ENCODE results near the gene GFRA1.

Gene GFRA1, protein sequence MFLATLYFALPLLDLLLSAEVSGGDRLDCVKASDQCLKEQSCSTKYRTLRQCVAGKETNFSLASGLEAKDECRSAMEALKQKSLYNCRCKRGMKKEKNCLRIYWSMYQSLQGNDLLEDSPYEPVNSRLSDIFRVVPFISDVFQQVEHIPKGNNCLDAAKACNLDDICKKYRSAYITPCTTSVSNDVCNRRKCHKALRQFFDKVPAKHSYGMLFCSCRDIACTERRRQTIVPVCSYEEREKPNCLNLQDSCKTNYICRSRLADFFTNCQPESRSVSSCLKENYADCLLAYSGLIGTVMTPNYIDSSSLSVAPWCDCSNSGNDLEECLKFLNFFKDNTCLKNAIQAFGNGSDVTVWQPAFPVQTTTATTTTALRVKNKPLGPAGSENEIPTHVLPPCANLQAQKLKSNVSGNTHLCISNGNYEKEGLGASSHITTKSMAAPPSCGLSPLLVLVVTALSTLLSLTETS

DNA sequence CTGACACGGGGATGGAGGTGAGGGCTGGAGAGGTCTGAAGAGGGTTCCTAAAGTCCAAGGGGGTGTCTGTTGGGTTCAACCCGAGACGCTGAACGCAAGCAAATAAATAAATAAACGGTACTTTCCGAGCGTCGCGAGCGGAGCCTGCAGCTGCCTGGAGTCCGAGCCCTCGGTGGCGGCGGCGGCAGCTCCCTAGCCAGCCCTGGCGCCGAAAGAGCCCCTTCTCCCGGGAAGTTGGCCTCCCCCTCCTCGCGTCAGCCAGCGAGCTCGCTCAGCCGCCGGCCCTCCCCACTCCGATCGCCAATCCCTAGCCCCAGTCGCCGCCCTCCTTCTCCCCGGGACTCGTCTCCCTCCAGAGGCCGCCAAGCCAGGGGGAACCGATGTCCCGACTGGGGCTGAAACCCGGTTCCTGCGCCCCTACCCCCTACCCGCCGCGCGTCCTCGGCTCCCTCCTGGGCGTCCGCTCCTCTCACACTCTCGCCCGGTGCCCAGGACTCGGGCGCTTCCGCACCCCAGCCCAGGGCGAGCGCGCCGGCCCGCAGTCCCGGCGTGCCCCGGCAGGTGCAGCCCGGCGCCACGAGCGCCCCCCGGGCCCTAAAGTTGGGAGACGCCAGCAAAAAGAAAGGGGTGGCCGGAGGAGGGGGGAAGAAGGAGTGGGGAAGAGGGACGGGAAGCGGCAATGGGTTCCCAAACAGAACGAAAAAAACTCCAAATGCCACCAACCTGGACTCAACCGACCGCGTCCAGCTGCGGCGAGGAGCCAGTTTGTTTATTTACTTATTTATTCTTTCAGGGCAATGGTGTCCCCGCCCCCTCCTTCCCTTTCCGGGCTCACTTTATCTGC is at the start of gene GFRA1:
GFRA1 (minus strand) TSS at position 767 of the 844 bp plus-strand sequence. CDS start 1,177 bp downstream, outside the sequence.
- TF ChIP-seq, protein P1, sequence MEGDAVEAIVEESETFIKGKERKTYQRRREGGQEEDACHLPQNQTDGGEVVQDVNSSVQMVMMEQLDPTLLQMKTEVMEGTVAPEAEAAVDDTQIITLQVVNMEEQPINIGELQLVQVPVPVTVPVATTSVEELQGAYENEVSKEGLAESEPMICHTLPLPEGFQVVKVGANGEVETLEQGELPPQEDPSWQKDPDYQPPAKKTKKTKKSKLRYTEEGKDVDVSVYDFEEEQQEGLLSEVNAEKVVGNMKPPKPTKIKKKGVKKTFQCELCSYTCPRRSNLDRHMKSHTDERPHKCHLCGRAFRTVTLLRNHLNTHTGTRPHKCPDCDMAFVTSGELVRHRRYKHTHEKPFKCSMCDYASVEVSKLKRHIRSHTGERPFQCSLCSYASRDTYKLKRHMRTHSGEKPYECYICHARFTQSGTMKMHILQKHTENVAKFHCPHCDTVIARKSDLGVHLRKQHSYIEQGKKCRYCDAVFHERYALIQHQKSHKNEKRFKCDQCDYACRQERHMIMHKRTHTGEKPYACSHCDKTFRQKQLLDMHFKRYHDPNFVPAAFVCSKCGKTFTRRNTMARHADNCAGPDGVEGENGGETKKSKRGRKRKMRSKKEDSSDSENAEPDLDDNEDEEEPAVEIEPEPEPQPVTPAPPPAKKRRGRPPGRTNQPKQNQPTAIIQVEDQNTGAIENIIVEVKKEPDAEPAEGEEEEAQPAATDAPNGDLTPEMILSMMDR (IDR thresholded peaks at IDR 0.05; ENCODE audit: insufficient read depth, low read depth, low read length, missing control alignments): no peak
- DNase-seq (ENCODE audit: low read depth): no peak
- no peak within 1 kb of the TSS for H3K4me3 ChIP-seq (ENCODE audit: low read depth, low read length)

DNA sequence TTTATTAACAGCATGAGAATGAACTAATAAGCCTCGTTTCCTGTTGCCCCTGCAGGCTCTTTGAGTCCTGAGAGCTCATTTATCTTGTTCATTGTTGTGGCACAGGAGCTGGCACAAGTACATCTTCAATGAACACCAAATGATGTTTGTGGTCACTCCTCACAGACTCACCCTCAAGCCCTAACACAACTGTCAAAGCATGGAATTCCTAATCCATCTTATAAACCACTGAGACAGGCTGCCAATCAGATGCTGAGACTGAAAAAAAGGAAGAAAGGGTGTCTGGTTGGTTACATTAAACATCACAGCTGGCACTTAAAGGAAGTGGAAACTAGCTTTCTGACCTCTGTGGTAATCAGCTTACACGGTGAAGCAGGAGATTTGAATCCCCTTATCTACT is 43.5 kb upstream of the GFRA1 start:
- TF ChIP-seq, protein P1 (IDR thresholded peaks at IDR 0.05; ENCODE audit: insufficient read depth, low read depth, low read length, missing control alignments): no peak
- no peak for DNase-seq (ENCODE audit: low read depth)
- no peak overlapping the region for H3K4me3 ChIP-seq (ENCODE audit: low read depth, low read length)

DNA sequence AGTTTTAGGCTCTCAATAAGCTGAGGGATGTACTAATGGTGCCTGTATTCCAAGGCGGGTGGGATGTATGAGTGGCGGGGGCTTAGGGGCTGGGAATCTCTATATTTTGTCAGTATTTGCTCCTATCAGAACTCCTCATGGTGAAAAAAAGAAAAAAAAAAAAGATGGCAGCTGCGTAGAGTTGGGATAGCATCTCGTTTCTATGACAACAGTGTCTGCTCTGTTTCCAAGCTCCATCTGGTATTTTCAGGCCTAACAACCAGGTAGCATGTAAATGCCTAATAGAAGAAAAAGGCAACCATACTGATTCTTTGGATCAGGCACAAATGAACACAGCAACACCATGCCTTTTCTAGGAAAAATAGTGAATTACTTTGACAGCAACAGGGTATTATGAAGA is 39.5 kb upstream of the GFRA1 start:
- no peak for DNase-seq (ENCODE audit: low read depth)
- TF ChIP-seq, protein P1 (IDR thresholded peaks at IDR 0.05; ENCODE audit: insufficient read depth, low read depth, low read length, missing control alignments): no peak
- no peak overlapping the region for H3K4me3 ChIP-seq (ENCODE audit: low read depth, low read length)

DNA sequence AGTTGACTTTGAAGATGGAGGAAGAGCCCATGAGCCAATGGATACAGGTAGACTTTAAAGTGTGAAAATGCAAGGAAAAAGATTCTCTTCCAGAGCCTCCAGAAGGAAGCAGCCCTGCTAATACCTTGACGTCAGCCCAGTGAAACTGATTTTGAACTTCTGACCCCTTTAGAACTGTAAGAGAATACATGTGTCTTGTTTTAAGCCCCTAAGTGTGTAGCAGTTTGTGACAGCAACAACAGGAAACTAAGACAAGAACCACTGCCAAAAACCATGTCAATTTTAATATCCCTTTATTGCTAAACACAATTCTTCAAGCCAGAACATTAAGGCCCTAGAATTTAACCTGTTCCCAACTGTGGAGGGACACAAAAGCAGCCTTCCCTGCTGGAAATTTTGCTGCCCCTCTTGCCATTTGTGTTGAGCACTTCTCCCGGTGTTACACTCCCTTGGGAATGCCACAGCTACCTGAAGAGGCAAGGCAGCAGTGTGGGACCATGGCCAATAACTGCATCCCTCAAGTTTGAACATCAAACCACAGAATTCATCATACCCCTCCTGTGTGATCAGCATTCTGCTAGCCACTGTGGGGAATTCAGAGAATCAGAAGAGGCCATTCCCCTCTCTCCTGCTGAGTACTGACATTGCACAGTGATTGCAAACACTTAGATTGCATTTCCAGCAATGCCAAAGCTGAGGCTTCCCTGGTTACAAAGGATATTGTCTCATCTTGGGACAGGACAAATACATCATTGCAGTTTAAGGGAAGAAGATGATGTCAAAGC is 38.9 kb upstream of the GFRA1 start:
- TF ChIP-seq, protein P1 (IDR thresholded peaks at IDR 0.05; ENCODE audit: insufficient read depth, low read depth, low read length, missing control alignments): no peak
- DNase-seq (ENCODE audit: low read depth): no peak
- no peak overlapping the region for H3K4me3 ChIP-seq (ENCODE audit: low read depth, low read length)

DNA sequence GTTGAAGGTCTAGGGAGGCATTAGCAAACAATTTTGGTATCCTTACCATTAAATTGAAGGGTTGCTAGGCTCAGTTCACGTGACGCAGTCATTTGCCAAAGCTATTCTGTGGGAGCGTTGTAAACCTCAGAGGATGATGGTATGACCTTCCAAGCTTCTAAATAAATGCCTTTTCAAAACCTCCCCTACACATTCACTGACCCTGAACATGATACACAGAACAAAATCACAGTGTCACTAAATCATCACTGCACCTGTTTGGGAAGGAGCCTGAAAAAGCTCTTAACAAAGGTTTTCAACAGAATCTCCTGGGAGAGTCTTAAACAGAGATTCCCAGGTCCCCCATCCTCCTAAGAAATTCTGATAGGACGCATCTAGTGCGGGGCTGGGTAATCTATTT is 38.0 kb upstream of the GFRA1 start:
- TF ChIP-seq, protein P1 (IDR thresholded peaks at IDR 0.05; ENCODE audit: insufficient read depth, low read depth, low read length, missing control alignments): no peak
- no peak overlapping the region for H3K4me3 ChIP-seq (ENCODE audit: low read depth, low read length)
- no peak for DNase-seq (ENCODE audit: low read depth)

DNA sequence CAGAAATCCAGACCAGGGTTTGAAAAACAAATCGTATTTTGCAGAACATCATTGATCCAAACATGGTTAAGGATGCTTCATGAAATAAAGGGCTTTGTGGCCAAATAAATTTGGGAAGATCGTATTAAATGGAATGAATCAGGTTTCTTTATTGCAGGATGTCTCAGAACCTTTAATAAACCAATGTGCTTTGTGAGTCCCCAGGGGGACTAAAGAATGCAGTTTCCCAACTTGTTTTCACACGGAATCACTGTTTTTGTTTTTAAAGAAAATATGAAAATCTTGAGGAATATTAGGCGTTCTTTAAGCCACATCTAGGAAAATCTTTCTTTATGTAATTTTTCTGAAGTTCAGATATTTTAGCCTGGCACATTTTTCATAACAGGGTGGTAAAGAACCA is 34.4 kb upstream of the GFRA1 start:
- TF ChIP-seq, protein P1 (IDR thresholded peaks at IDR 0.05; ENCODE audit: insufficient read depth, low read depth, low read length, missing control alignments): no peak
- H3K4me3 ChIP-seq (ENCODE audit: low read depth, low read length): no peak overlapping the region
- no peak for DNase-seq (ENCODE audit: low read depth)
